Fibroblast of villous mesenchyme (primary cell): ENCODE measurements around the gene ABCC4. TPM values are rescaled to one million over a fixed set of nuclear protein-coding genes. Genes with fewer than 3 reads are reported as not detected.

ENCODE experiments used
- DNase-seq: peaks from one replicate; pipeline ENCODE4 v3.0.0-alpha.2; 2010; ENCODE audit warnings: low read depth
- H3K4me3 ChIP-seq: 2 replicates; pipeline ENCODE4 v1.5.1; 2011; ENCODE audit warnings: low read depth, mild to moderate bottlenecking, low read length
- CTCF ChIP-seq: IDR thresholded peaks from 2 replicates; pipeline ENCODE4 v1.5.1; 2012; ENCODE audit warnings: low read depth, mild to moderate bottlenecking, low read length; ENCODE audit not compliant: insufficient read depth
- total RNA-seq: library from RNA; depleted of rRNA; stranded (reverse); fragments of >200 nt; gene quantifications from 2 replicates; pipeline ENCODE4 v1.2.3, GENCODE V29; 2012

Gene ABCC4
- total RNA-seq, 1 donor, result 56.6 TPM

GRCh38 chr13:95059306-95059705, 241.9 kb downstream of the ABCC4 start:
- no peak overlapping the region for H3K4me3 ChIP-seq
- no peak for DNase-seq
- no peak for TF ChIP-seq CTCF

- no peak overlapping the region for H3K4me3 ChIP-seq
- DNase-seq, result no peak
- no peak for TF ChIP-seq CTCF
These were observed 242.6 kb downstream of the ABCC4 start for GRCh38 chr13:95058680-95059079.

GRCh38 chr13:95056266-95056665, 245.0 kb downstream of the ABCC4 start:
- no peak for DNase-seq
- no peak overlapping the region for H3K4me3 ChIP-seq
- TF ChIP-seq CTCF, result no peak

- no peak for DNase-seq
- no peak for TF ChIP-seq CTCF
- H3K4me3 ChIP-seq, result no peak overlapping the region
These were observed 250.2 kb downstream of the ABCC4 start for GRCh38 chr13:95050800-95051615.

- no peak for DNase-seq
- H3K4me3 ChIP-seq, result no peak overlapping the region
- no peak for TF ChIP-seq CTCF
These were observed 251.5 kb downstream of the ABCC4 start for GRCh38 chr13:95049772-95050171.

- DNase-seq, result no peak
- no peak for TF ChIP-seq CTCF
- no peak overlapping the region for H3K4me3 ChIP-seq
These were observed 256.6 kb downstream of the ABCC4 start for GRCh38 chr13:95044452-95045205.
